GM23338 (cell line): ENCODE results near the gene ADAD2. TPM values are rescaled to one million over a fixed set of nuclear protein-coding genes. Genes with fewer than 3 reads are reported as not detected.

ENCODE experiments used
- ATAC-seq: fragments of 200-7000 bp; cut with Tn5 transposase; 3 replicates; pipeline ENCODE4 v1.9.1; 2020
- DNase-seq: peaks from one replicate; pipeline ENCODE4 v3.0.0-alpha.2; 2015; ENCODE audit warnings: low spot score
- H2AFZ ChIP-seq: fragments of 200-600 bp; sonication (generic); 2 replicates; pipeline ENCODE4 v1.8.0; 2016; ENCODE audit warnings: antibody characterized with exemption, mild to moderate bottlenecking, moderate library complexity
- H3F3A ChIP-seq: fragments of 200-600 bp; sonication (generic); replicated peaks from 2 replicates; pipeline ENCODE4 v1.8.0; 2017; ENCODE audit warnings: antibody characterized with exemption, mixed run types, low read depth
- H3K27ac ChIP-seq: fragments of 200-600 bp; sonication (generic); 2 replicates; pipeline ENCODE4 v1.6.1; 2016; ENCODE audit warnings: low read depth
- H3K27me3 ChIP-seq: fragments of 200-600 bp; sonication (generic); 2 replicates; pipeline ENCODE4 v1.8.0; 2016; ENCODE audit warnings: mild to moderate bottlenecking, mixed run types, moderate library complexity; ENCODE audit not compliant: insufficient read depth
- H3K36me3 ChIP-seq: fragments of 200-600 bp; sonication (generic); 2 replicates; pipeline ENCODE4 v1.8.0; 2016; ENCODE audit warnings: mild to moderate bottlenecking; ENCODE audit not compliant: insufficient read depth
- H3K4me1 ChIP-seq: fragments of 200-600 bp; sonication (generic); 2 replicates; pipeline ENCODE4 v1.8.0; 2016; ENCODE audit warnings: mild to moderate bottlenecking, moderate library complexity; ENCODE audit not compliant: insufficient read depth
- H3K4me2 ChIP-seq: fragments of 200-600 bp; sonication (generic); 2 replicates; pipeline ENCODE4 v1.7.1; 2017; ENCODE audit warnings: mixed run types
- H3K4me3 ChIP-seq: fragments of 200-600 bp; sonication (generic); 2 replicates; pipeline ENCODE4 v1.6.1; 2016; ENCODE audit warnings: mixed run types
- H3K79me2 ChIP-seq: fragments of 200-600 bp; sonication (generic); replicated peaks from 2 replicates; pipeline ENCODE4 v1.8.0; 2017; ENCODE audit warnings: mild to moderate bottlenecking; ENCODE audit not compliant: insufficient read depth
- H3K9me2 ChIP-seq: fragments of 200-600 bp; sonication (generic); 2 replicates; pipeline ENCODE4 v1.8.0; 2017; ENCODE audit not compliant: insufficient read depth
- H4K20me1 ChIP-seq: fragments of 200-600 bp; sonication (generic); replicated peaks from 2 replicates; pipeline ENCODE4 v1.8.0; 2017; ENCODE audit warnings: mild to moderate bottlenecking; ENCODE audit not compliant: insufficient read depth
- H3K27ac Mint-ChIP-seq: 2 replicates; pipeline ENCODE4 v1.8.0; 2020; ENCODE audit warnings: inconsistent platforms, mild to moderate bottlenecking, moderate library complexity, mixed read lengths
- H3K27me3 Mint-ChIP-seq: 3 replicates; pipeline ENCODE4 v1.8.0; 2022; ENCODE audit warnings: low read depth, mild to moderate bottlenecking, moderate library complexity, mixed read lengths, inconsistent platforms; ENCODE audit not compliant: insufficient read depth, poor library complexity
- H3K36me3 Mint-ChIP-seq: 3 replicates; pipeline ENCODE4 v1.8.0; 2021; ENCODE audit warnings: low read depth, mild to moderate bottlenecking, inconsistent platforms, moderate library complexity, mixed read lengths
- H3K4me1 Mint-ChIP-seq: 3 replicates; pipeline ENCODE4 v1.8.0; 2020; ENCODE audit warnings: mild to moderate bottlenecking, inconsistent platforms, mixed read lengths
- H3K4me3 Mint-ChIP-seq: 3 replicates; pipeline ENCODE4 v1.8.0; 2021; ENCODE audit warnings: moderate library complexity, mild to moderate bottlenecking, inconsistent platforms, mixed read lengths
- H3K9me3 Mint-ChIP-seq: 3 replicates; pipeline ENCODE4 v1.8.0; 2020; ENCODE audit warnings: moderate library complexity, mild to moderate bottlenecking, inconsistent platforms, mixed read lengths
- CTCF ChIP-seq, 2 experiments: fragments of 200-600 bp in 1 of 2; sonication (generic) in 1 of 2; conservative IDR thresholded peaks; 2 replicates each; pipeline versions ENCODE4 v1.5.1 to v1.6.1; 2016 to 2017; ENCODE audit warnings: antibody characterized with exemption in 2 of 2, low read depth in 2 of 2, mild to moderate bottlenecking in 2 of 2, moderate library complexity in 1 of 2
- EZH2 ChIP-seq: fragments of 200-600 bp; sonication (generic); IDR thresholded peaks from one replicate; pipeline ENCODE4 v1.8.0; 2017; ENCODE audit warnings: antibody characterized with exemption, mild to moderate bottlenecking, low read depth; ENCODE audit not compliant: unreplicated experiment
- EZH2phosphoT487 ChIP-seq: fragments of 200-600 bp; sonication (generic); IDR thresholded peaks from one replicate; pipeline ENCODE4 v1.8.1; 2018; ENCODE audit warnings: antibody characterized with exemption; ENCODE audit not compliant: unreplicated experiment
- NANOG ChIP-seq: IDR thresholded peaks from 2 replicates; pipeline ENCODE4 v1.6.1; 2016; ENCODE audit warnings: antibody characterized with exemption, borderline replicate concordance
- REST ChIP-seq: IDR thresholded peaks from one replicate; pipeline ENCODE4 v1.6.1; 2018; ENCODE audit warnings: antibody characterized with exemption; ENCODE audit not compliant: unreplicated experiment
- STAT1 ChIP-seq: IDR thresholded peaks from one replicate; pipeline ENCODE4 v1.6.1; 2016; ENCODE audit warnings: antibody characterized with exemption; ENCODE audit not compliant: unreplicated experiment
- ZNF114 ChIP-seq: fragments of 250-450 bp; sonication (Bioruptor Pico); IDR thresholded peaks from 2 replicates; pipeline ENCODE4 v1.5.0; 2020; ENCODE audit warnings: mild to moderate bottlenecking, moderate library complexity
- ZNF331 ChIP-seq: fragments of 250-450 bp; sonication (Bioruptor Pico); IDR thresholded peaks from 2 replicates; pipeline ENCODE4 v1.5.0; 2020; ENCODE audit warnings: low read depth, mild to moderate bottlenecking, moderate library complexity
- ZNF462 ChIP-seq: fragments of 250-450 bp; sonication (Bioruptor Pico); IDR thresholded peaks from 2 replicates; pipeline ENCODE4 v1.5.0; 2020; ENCODE audit warnings: mild to moderate bottlenecking, moderate library complexity
- polyA plus RNA-seq: library from polyadenylated mRNA; unstranded; fragments of >200 nt; fragmentation: Nextera tagmentation; extraction: Ambion mirVana; gene quantifications from 2 replicates; pipeline ENCODE4 v1.2.1, GENCODE V29; 2016
- total RNA-seq: library from RNA; depleted of rRNA; stranded (reverse); fragments of >200 nt; shearing (Covaris generic); gene quantifications from 2 replicates; pipeline ENCODE4 v1.2.3, GENCODE V29; 2014

The ADAD2 gene
- total and polyA plus RNA-seq, 2 experiments from 2014 or later = 1.6 to 4.5 TPM

GRCh38 chr16:84155771-84156170 lies 35.2 kb upstream of the ADAD2 start (continued):
- TF ChIP-seq ZNF462 (CRISPR knock-in tag) (no peak), ZNF114 (CRISPR knock-in tag) (no peak), REST (no peak), EZH2phosphoT487 (no peak), NANOG (no peak), ZNF331 (CRISPR knock-in tag) (no peak)

GRCh38 chr16:84156342-84156784 lies 34.6 kb upstream of the ADAD2 start:
- H2AFZ ChIP-seq = peak overlapping the region; percentile 52; the same call in 1 of the 2 replicates
- Mint-ChIP-seq H3K9me3 (peaks cover 2% of the 10 kb centered on the region; the same call in 2 of the 3 replicates), H3K36me3 (no peaks in the 10 kb centered on the region), H3K27ac (no peak overlapping the region), H3K27me3 (peaks cover 8% of the 10 kb centered on the region), H3K4me3 (no peak overlapping the region), H3K4me1 (no peaks in the 10 kb centered on the region)
- no peaks in the 10 kb centered on the region for H3K9me2 ChIP-seq
- TF ChIP-seq STAT1 (no peak), ZNF331 (CRISPR knock-in tag) (no peak), EZH2 (no peak), CTCF (conservative IDR thresholded peaks at IDR 0.05; ENCODE audit: low read depth in 2 of 2) (peak in 1 of 2 experiments; percentile 9; a peak in 3 of 4 replicates), REST (no peak)
- H3K4me2 ChIP-seq = no peak overlapping the region
- H3K27ac ChIP-seq = no peak overlapping the region
- ATAC-seq (no peak), DNase-seq (no peak)
- no peaks in the 10 kb centered on the region for H3F3A ChIP-seq
- H4K20me1 ChIP-seq = no peaks in the 10 kb centered on the region
- no peaks in the 10 kb centered on the region for H3K27me3 ChIP-seq
- H3K36me3 ChIP-seq = no peaks in the 10 kb centered on the region
- H3K79me2 ChIP-seq = no peaks in the 10 kb centered on the region
- H3K4me1 ChIP-seq = no peaks in the 10 kb centered on the region
- no peak overlapping the region for H3K4me3 ChIP-seq
